Testis (tissue), 3 donors: ENCODE results near the gene FSD1. TPM values are rescaled to one million over a fixed set of nuclear protein-coding genes. Genes with fewer than 3 reads are reported as not detected.
"Not testable (repeated sequence)": the region's sequence is repeated elsewhere in the genome, so short reads cannot be mapped to it uniquely, and the experiment has no call there.

Experiments used
- DNase-seq: peaks from one replicate; pipeline ENCODE4 v3.0.0-alpha.2; 2019
- H3K27ac ChIP-seq, 2 donors: fragments of 200-600 bp; sonication (generic); one replicate each; pipeline ENCODE4 v1.5.1; 2019
- H3K27me3 ChIP-seq: fragments of 200-600 bp; sonication (generic); one replicate; pipeline ENCODE4 v1.5.1; 2019
- H3K36me3 ChIP-seq: fragments of 200-600 bp; sonication (generic); one replicate; pipeline ENCODE4 v1.5.1; 2017; ENCODE audit warnings: low read depth; ENCODE audit errors: missing control alignments
- H3K4me1 ChIP-seq: fragments of 200-600 bp; sonication (generic); one replicate; pipeline ENCODE4 v1.5.1; 2019
- H3K4me3 ChIP-seq, 2 donors: fragments of 200-600 bp; sonication (generic); one replicate each; pipeline ENCODE4 v1.5.1; 2017 to 2019
- H3K9me3 ChIP-seq: fragments of 200-600 bp; sonication (generic); one replicate; pipeline ENCODE4 v1.5.1; 2017
- CTCF ChIP-seq, 3 experiments: fragments of 450-650 bp in 2 of 3; fragments of 200-600 bp in 1 of 3; sonication (generic) in 1 of 3; IDR thresholded peaks; one replicate each; pipeline ENCODE4 v1.5.1; 2016 to 2019; ENCODE audit warnings: antibody characterized with exemption in 3 of 3, mild to moderate bottlenecking in 2 of 3, moderate library complexity in 1 of 3
- POLR2A ChIP-seq: fragments of 450-650 bp; IDR thresholded peaks from one replicate; pipeline ENCODE4 v1.6.1; 2017; ENCODE audit warnings: antibody characterized with exemption, mild to moderate bottlenecking, moderate library complexity
- WGBS, 2 donors: methylation state at CpG; one replicate each; pipeline ENCODE4 v1.1.5; 2018; 5-methylcytosine and 5-hydroxymethylcytosine counted together
- intact Hi-C: fragments of 100-400 bp; cut with DNase I; formaldehyde crosslinking; loops from one replicate; pipeline ENCODE4 v1.15.1; 2023; ENCODE audit warnings: low total_unique reads
- polyA plus RNA-seq: library from polyadenylated mRNA; stranded (reverse); fragments of 350-450 nt; fragmentation: Illumina TruSeq; extraction: RNeasy Lipid Tissue Mini Kit (QIAGEN cat#74804); gene quantifications from one replicate; pipeline ENCODE4 v1.2.3, GENCODE V29; 2014; ENCODE audit warnings: low read depth, low replicate concordance; ENCODE audit not compliant: insufficient read depth
- total RNA-seq, 2 donors: library from RNA; depleted of rRNA; stranded (reverse); fragments of >200 nt; gene quantifications; one replicate each; pipeline ENCODE4 v1.2.3, GENCODE V29; 2016

The FSD1 gene
- total and polyA plus RNA-seq, 3 donors from 2014 or later = 18.2 to 24.9 (median 24.1) TPM

- DNase-seq = peak; percentile 96
- 2 to 7% methylated on average over 54 to 58 of the region's 101 CpGs for WGBS, 2 donors
- Histone ChIP-seq H3K4me1 (peaks cover 9% of the 10 kb centered on the region), H3K36me3 (no peaks in the 10 kb centered on the region), H3K4me3 (peak within 1 kb of the TSS; percentile 75 to 79), H3K27ac (peak within 1 kb of the TSS; percentile 92 to 95), H3K9me3 (no peaks in the 10 kb centered on the region), H3K27me3 (no peaks in the 10 kb centered on the region)
- intact Hi-C loops = no loop called here
- TF ChIP-seq CTCF (IDR thresholded peaks at IDR 0.05) (no peak), POLR2A (no peak)
These were observed 39.2 kb downstream of the FSD1 start, which contains the start of gene MPND for GRCh38 chr19:4343370-4344307. Gene MPND (plus strand): TSS chr19:4343562. CDS start chr19:4343594, 32 bp downstream.

- Histone ChIP-seq H3K4me3 (no peak overlapping the region), H3K9me3 (no peaks in the 10 kb centered on the region), H3K4me1 (peaks cover 6% of the 10 kb centered on the region), H3K27me3 (no peaks in the 10 kb centered on the region), H3K27ac (no peak overlapping the region), H3K36me3 (no peaks in the 10 kb centered on the region)
- intact Hi-C loops = no loop called here
- WGBS, 2 donors = 72 to 79% methylated on average over 13 to 15 of the region's 15 CpGs
- DNase-seq = peak; percentile 35
- TF ChIP-seq POLR2A = no peak
- no peak for TF ChIP-seq CTCF (IDR thresholded peaks at IDR 0.05)
These were observed 41.1 kb downstream of the FSD1 start for GRCh38 chr19:4345342-4346019.

- WGBS, 2 donors = 92 to 95% methylated on average over 6 of the region's 6 CpGs
These were observed 41.6 kb downstream of the FSD1 start for GRCh38 chr19:4346020-4346383.

GRCh38 chr19:4347521-4347920, 43.1 kb downstream of the FSD1 start:
- DNase-seq = no peak
- H3K4me1 ChIP-seq = peaks cover 6% of the 10 kb centered on the region
- TF ChIP-seq CTCF (IDR thresholded peaks at IDR 0.05) (no peak), POLR2A (no peak)
- no peak overlapping the region for H3K27ac ChIP-seq
- H3K4me3 ChIP-seq = no peak overlapping the region
- H3K36me3 ChIP-seq = no peaks in the 10 kb centered on the region
- intact Hi-C loops = no loop called here
- 77 to 89% methylated on average over 6 of the region's 6 CpGs for WGBS, 2 donors
- no peaks in the 10 kb centered on the region for H3K27me3 ChIP-seq
- H3K9me3 ChIP-seq = no peaks in the 10 kb centered on the region

More at GRCh38 chr19:4346020-4346383, 41.6 kb downstream of the FSD1 start:
- Histone ChIP-seq H3K4me3 (no peak overlapping the region), H3K4me1 (peaks cover 6% of the 10 kb centered on the region), H3K9me3 (no peaks in the 10 kb centered on the region), H3K36me3 (no peaks in the 10 kb centered on the region), H3K27me3 (no peaks in the 10 kb centered on the region), H3K27ac (no peak overlapping the region)
- no peak for DNase-seq
- TF ChIP-seq CTCF (IDR thresholded peaks at IDR 0.05) (no peak), POLR2A (no peak)
- intact Hi-C loops = no loop called here

- H3K4me1 ChIP-seq, H3K27me3 ChIP-seq, H3K9me3 ChIP-seq, DNase-seq, H3K36me3 ChIP-seq, H3K27ac ChIP-seq, H3K4me3 ChIP-seq, intact Hi-C loops: not testable (repeated sequence)
- 94 to 95% methylated on average over 16 of the region's 16 CpGs for WGBS, 2 donors
These were observed 44.8 kb downstream of the FSD1 start for GRCh38 chr19:4349225-4349624.
